NCI-H446 (cell line): Measurements from ENCODE around the gene PXMP4.
A peak's percentile ranks its signal among the peaks of the same experiment; 100 is the strongest.

Experiments used
- DNase-seq, 2 experiments: peaks; one replicate each; lab custom pipeline; 2025; lab: John Stamatoyannopoulos, UW

The PXMP4 gene

DNA sequence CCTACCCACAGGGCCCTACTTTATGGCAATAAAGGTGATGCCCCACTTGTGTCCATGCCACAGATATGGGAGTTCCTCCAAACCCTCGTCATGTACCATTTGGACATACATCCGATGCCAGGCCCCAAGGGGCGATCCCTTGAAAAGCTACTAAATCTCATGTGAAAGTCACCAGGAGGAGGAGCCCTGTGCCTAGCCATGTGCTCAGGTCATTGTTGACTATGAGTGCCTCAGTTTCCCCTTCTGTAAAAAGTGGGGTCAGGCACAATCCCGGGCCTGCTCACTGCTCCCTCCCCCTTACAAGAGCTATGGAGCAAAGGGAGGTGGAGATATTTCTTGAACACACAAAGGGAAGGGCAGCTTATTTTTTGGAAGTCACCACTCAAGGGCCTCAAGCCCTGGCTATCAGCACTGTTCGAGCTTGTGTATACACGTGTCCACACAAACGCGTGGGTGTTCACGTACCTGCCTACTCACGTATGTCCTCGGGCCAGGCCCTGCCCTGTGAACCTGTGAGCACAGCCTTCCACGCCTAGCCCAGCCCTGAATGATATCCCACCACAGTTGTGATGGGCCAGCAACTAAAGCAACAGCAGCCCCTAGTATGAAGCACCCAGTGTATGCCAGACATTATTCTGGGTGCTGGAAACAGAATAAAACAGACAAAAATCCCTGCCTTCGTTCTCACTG lies 51.5 kb downstream of the PXMP4 start:
- no peak for DNase-seq

DNA sequence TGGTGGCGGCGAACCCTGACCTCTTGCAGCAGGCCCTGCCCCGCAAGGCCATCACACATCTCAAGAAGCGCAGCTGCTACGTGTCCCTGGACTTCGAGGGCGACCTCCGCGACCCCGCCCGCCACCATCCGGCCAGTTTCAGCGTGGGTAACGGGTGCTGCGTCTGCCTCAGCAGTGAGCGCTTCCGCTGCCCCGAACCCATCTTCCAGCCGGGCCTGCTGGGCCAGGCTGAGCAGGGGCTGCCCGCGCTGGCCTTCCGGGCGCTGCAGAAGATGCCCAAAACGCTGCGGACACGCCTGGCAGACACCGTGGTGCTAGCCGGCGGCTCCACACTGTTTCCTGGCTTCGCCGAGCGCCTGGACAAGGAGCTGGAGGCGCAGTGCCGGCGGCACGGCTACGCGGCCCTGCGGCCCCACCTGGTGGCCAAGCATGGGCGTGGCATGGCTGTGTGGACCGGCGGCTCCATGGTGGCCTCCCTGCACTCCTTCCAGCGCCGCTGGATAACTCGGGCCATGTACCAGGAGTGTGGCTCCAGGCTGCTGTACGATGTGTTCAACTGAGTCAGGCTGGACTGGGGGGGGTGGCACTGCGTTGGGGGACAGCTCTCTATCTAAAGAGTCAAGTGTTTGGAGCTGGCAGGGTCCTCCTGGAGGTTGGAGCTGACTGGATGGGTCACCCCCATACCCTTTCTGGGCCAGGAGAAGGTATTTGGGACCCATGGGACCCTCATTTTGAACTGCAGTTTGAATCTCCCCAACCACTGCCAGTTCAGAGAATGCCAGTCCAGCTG lies 52.2 kb downstream of the PXMP4 start:
- DNase-seq, result no peak

DNA sequence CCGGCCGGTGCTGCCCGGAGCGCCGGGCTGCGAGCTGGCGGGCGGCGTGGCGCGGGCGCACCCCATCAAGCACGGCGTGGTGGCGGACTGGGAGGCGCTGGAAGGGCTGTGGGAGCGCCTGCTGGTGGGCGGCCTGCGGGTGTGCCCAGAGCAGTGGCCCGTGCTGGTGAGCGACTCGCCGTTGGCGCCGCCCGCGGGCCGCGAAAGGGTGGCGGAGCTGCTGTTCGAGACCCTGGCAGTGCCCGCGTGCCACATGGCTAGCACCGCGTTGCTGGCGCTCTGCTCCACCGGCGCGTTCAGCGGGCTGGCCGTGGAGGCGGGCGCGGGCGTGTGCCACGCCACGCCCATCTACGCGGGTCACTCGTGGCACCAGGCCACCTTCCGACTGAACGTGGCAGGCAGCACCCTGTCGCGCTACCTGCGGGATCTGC lies 52.9 kb downstream of the PXMP4 start:
- no peak for DNase-seq

DNA sequence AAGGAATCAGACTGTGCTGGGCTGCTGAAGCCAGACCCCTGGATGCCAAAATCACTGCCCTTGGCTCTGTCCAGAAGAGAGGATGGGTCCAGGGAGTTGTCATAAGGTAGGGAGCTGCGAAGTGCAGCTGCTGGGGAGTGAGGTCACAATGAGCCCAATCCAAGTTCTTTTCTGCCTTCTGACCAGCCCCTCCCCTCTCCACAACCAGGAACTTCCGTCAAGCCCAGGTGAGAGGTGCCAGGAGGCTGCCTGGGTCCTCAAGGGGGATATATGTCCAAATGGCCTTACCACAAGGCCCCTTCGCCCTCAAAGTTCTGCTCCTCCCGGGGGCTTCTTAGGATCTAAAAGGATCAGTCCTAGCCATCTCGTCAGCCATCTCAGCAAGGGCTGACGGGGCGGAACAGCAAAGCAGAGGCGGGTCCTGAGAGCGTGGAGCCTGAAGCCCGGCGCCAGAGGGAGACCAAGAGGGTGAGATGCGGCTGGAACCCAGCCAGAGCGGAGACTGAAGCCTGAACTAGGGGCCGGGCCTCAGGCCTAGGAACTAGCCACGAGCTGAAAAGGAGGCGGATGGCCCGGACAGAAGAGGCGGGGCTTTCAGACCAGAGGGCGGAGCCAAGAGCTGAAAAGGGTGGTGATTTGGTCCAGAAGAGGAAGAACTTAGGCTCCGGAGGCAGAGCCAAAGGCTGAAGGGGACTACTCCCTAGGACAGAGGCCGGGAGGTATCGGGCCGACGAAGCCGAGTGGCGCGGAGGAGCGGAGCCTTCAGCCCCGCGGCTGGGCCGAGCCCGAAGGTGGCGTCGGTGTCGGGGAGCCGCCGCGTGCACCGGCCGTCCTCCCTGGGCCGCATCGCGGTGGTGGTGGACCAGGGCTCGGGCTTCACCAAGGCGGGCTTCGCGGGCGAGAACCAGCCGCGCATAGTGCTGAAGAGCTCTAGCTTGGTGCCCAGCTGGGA lies 53.5 kb downstream of the PXMP4 start, which contains the start of gene ACTL10:
TSS of gene ACTL10 (plus strand) at position 651 of the 952 bp plus-strand sequence. CDS start 555 bp downstream, outside the sequence.
- no peak for DNase-seq

DNA sequence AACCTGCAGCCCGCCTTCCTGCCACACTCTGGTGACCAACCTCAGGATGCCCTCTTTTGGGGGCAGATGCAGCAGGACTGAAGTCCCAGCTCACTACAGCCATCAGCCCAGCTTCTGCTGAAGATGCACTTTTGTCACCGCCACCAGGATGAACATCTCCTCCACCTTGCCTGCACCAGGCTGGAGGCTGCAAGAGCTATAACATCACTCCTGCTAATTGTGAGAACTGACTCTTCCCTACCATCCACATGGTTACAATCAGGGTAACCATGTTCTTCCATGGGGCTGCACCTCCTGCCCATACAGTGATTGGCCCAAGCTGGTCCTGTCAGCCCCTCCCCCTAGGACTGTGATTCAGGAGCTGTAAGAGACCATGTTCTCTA lies 55.4 kb downstream of the PXMP4 start:
- DNase-seq, result no peak

DNA sequence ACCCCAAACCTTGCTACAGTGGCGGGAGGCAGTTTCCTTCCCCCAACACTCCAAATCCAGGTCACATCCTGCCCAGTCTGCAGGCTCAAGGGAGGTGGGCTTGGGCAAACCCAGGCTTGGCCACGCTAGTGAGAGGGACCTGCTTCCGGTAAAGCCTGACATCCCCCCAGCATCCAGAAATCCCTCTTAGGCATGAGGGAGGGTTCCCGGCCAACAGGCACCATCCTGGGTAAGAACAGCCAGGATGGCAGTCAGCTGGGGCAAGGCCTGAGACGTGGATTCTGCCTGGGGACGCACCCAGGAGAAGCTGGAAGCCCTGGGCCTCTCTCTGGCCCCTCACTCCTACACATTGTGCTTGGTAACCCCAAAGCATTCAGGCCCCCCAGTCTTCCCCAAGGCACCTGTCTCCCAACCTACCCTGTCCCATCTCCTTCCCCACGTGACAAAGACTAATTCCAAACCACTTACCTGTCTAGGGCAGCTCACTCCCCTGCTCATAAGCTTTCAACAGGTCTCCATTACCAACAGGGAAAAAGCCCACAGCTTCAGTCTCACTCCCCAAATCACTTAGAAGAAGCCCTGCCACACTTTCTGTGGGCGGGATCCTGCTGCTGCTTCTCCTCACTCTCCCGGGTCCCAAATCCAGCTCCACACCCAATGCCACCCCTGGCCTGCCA lies 55.9 kb downstream of the PXMP4 start:
- DNase-seq, result no peak

DNA sequence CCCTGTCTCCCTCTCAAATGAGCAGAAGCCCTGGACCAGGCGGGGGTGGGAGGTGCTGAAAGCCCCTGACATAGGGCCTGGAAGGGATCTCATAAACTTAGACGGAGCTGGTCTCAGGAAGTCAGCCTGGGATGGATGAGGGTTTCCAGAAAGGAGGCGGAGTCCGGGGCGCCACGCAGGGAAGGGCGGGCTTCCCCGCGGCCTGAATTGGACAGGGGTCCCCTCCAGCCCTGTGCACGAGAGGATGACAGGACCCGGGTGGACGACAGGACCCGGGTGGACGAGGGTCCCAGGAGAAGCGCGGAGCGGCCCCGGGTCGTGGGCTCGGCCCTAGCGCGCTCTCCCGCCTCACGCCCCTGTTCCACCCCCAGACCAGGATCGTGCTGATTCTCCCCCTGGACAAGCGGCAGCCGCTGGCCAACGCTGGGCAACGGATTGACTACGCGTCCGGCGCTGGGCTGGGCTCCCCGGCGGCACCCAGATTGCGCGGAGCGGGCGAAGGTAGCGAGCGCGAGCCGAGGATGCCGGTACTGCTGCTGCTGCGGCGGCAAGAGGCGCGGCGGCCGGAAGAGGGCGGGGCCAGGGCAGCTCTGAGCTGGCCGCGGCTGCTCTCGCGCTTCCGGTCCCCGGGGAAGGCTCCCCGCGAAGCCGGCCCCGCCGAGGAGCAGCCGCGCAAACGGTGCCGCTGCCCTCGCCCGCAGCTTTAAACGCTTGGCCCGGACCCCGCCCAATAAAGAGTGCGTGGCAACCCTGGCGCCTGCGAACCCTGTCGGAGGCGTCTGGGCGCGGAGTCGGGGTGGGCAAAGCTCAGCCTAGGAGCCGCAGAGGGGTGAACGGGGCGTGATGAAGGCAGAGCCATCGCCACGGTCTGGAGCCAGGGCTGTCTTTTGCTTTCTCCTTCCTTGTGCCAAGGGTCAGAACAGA lies 56.7 kb downstream of the PXMP4 start:
- DNase-seq, result peak; percentile 47 to 77

DNA sequence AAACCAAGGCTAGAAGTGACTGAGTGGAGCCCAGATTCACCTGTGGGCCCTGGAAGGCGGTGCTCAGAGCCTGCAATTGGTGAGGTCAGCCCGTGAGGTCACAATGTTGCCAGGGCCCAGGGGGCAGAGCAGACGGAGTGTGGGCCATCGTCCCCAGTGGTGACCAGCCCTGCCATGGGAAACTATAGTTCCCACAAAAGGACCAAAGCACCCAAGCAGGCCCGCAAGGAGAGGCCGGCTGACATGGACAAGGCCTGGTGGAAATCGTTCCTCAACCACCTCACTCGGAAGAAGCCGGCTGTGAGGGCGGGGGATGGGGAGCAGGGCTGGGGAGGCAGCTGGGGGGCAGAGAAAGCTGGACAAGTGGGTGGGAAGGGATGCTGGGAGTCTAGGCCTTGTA lies 57.9 kb downstream of the PXMP4 start, which contains the start of gene C20orf144:
TSS of gene C20orf144 (plus strand) at position 156 of the 400 bp plus-strand sequence. CDS start at position 175, 19 bp downstream.
- no peak for DNase-seq

DNA sequence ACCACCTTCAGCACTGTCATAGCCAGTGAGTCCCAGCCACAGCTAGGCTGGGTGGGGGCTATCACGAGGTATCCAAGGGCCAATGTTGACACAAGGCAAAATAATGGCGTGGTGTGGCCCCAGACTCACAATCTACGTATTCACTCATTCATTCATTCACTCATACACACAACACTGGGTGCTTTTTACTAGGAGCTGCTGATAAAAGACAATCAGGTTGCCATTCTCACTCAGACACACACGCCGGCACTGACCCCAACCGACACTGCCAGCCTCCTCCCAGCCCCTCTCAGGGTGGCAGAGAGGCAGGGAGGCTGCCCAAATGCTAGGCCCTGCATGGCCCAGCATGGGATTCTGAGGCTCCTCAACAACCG lies 59.4 kb downstream of the PXMP4 start:
- no peak for DNase-seq

DNA sequence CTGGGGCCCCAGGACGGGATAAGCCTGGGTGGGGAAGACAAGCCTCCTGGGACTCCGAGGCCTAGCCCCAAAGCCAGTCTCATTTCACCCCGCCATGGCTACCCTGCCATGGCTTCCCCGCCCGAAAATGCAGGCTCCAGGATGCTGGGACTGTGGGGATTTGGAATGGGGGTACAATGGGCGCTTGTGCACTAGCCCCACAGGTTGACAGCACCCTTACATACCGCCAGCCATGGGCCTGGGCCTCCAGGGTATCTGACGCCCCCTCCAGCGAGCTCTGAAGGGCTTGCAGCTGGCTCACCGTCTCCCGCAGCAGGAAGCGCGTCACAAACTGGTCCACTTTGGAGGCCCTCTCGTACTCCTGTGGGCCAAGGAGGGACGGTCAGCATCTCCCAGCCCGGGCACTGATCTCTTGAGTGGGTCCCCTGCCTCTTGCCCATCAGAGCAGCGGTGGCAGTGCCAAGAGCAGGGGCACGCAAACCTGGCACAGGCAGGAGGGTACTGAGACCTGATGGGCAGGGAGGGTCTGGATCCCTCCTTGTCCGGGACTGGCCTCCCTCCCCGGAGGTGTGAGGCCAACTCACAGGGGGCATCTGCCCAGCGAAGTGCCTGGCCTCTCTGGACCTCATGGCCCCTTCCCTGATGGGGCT lies 60.0 kb downstream of the PXMP4 start:
- no peak for DNase-seq

DNA sequence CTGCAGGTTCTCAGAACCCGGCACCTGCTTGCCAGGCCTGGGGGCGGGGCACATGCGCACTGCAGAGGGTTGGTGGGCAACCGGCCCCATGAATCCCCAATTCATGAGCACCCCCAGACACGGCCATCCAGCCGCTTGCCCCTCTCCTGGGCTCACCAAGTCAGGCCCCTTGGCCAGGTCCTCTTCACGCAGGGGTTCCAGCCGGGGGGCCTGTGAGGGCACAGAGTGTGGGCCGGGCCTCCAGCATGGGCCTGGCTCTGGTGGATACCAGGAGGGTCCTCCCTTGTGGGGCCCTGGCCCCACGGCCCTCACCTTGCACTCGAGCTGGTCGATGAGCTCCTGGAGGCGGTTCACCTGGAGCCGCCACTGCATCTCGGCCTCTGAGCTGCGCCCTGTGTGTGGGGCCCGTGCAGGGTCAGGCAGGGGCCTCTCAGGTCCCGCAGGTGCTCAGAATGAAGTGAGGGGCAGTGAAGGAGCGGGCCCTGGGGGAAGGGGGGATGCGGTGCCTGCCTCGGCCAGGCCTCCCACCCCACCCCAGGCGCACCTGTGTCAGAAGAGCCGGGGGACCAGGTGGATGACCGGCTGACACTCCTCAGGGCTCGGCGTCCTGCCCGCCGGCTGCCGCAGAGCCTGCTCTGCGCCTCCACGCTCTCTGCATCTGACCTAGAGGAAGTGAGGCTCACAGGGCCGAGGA lies 60.6 kb downstream of the PXMP4 start:
- no peak for DNase-seq

DNA sequence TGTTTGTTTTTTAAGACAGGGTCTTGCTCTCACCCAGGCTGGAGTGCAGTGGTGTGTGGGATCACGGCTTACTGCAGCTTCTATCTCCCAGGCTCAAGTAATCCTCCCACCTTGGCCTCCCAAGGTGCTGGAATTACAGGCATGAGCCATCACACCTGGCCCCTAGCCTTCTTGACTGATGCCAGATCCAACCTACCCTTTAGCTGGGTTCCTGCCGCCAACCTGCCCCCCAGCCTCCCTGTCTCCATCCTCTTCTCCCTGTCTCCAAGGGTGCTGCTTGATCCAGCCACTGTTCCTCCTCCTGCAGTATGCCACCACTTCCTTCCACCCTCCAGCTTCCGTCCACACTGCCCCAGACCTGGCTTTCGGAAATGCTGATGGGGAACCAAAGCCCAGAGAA lies 61.2 kb downstream of the PXMP4 start:
- DNase-seq, result no peak

DNA sequence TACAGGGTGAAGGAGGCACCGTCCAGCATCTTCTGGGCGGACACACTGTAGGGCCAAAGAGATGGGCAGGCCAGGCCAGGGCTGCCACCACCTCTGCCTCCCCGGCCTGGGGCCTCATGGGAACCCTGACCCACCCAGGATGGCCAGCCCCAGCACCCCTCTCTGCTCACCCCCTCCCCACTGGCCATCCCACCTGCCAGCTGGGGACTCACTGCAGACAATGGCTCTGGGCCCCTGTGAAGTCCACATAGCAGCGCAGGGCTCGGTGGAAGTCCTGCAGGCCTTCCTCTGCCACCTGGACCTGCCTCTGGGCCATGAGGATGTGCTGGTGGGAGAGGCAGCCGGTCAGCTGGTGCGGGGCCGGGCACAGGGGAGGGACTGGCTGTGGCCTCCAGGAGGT lies 61.6 kb downstream of the PXMP4 start:
- DNase-seq, result no peak

DNA sequence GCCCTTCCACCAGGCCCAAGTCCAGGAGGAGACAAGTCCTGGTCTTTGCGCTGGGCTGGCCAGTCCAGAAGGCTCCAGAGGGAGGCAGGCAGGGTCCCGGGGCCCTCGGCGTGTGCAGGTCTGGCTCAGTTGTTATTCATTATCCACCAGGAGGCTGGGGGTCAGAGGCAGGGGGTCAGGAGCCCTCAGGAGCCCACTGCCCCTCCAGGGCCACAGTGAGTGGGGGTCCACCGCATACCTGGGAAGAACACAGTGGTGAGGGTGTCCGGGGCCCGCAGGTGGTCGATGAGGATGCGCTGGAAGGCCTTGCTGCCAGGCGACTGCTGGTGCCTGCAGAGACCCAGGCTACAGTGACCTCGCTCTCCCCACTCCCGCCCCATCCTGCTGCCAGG lies 62.4 kb downstream of the PXMP4 start:
- no peak for DNase-seq

DNA sequence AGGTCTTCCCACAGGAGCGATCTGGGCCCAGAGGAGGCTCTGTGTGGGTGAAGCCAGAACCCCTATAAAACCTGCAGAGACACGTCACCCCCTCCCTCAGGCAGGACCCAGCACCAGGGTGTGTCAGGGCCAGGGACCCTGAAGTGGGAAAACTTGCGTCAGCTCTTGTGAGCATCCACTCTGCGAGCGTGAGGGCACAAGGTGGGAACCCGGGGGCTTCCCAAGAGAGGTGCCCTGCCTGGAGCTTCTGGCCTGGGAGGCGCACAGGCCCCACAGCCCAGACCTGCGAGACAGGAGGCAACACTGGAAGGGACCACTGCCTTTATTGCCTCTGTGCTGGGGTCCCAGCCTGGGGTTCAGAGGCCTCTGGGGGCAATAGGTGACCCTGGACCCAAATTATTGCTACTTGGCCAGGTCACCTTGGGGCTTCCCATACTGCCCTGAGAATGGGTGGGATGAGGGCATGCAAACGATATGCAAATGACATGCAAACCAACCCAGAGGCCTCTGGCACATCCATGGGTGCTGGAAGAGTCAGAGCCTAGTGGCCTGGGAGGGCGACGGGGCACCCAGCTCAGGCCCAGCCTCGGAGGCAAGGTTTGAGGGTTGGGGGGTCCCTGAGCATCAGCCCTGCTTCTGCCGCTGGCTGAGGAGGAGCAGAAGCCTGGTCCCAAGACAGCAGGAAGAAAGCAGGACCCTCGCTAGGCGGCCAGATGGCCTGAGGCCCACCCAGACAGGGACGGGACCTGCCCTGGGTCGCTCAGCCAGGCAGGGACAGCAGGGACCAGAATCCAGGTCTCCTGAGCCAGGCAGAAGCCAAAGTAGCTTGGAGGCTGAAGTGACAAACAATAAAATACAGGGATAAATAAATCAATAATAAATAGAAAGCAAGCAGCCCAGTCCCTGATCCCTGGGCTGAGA lies 63.1 kb downstream of the PXMP4 start:
- DNase-seq, result no peak

DNA sequence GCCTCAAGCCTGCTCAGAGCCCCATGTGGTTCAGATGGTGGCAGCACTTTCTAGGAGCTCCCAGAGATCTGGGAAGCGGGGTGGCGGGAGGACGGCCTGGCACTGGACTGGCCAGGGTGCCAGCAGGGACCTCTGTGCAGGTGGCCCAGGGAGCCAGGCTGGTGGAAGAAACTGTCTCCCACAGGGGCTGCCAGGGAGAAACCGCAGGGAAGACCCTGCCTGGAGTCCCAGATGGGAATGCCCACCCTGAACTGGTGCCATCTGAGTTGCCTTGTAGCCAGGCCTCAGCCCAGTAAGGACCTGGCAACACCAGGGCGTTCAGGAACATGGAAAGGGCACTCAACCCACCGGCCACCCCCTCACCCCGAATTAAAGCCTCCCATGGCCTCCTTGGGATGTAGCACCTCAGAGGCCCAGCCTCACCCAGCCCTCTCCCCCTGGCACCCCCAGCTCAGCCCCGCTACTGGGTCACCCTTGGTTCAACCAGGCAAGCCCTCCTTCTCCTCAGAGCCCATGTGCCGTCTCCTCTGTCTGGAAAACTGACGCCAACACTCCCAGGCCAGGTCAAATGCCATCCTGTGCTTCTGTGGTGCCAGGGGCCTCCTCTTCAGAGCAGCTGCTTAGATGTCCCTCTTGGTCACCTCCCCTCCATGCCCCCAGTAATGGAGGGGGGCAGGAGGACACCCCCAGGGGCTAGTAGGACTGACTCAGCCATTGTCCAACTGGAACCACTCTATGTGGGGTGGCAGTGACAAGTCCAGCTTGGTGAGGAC lies 63.9 kb downstream of the PXMP4 start:
- no peak for DNase-seq

DNA sequence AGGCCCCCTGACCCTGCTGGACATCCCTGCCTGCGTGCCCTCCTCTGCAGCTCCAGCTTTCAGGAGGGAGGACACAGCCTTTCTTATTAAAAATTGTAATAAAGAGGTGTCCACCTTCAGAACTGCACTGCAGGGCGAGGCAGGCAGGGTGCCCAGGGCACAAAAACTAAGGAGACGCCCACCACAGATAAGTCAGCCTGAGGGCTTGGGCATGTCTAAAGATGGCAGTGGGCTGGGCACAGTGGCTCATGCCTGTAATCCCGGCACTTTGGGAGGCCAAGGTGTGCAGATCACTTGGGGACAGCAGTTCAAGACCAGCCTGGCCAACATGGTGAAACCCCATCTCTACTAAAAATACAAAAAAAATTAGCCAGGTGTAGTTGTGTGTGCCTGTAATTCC lies 64.9 kb downstream of the PXMP4 start:
- no peak for DNase-seq
